MCF 10A (cell line): Measurements from ENCODE around the gene GLOD4. TPM values are rescaled to one million over a fixed set of nuclear protein-coding genes. Genes with fewer than 3 reads are reported as not detected.

ENCODE experiments used
- BruUV-seq: library from RNA; stranded (reverse); fragments of 400-500 nt; replicated peaks from 2 replicates; lab custom pipeline; 2021; lab: Mats Ljungman, UMichigan
- CTCF ChIA-PET: fragments of 300-600 bp; sonication (Branson Sonifier 250); formaldehyde crosslinking; extraction: SDS; loops from one replicate; lab custom pipeline; 2021; ENCODE audit warnings: antibody characterized with exemption, inconsistent platforms; lab: Yijun Ruan, JAX
- POLR2A ChIA-PET: fragments of 300-600, 350-650 bp; sonication (Branson Sonifier 250); formaldehyde crosslinking; extraction: SDS; loops from one replicate; lab custom pipeline; 2020; ENCODE audit warnings: antibody characterized with exemption, inconsistent platforms; lab: Yijun Ruan, JAX
- DNase-seq: peaks from one replicate; pipeline ENCODE4 v3.0.0-alpha.2; 2018; ENCODE audit not compliant: unreplicated experiment
- H3K27ac Mint-ChIP-seq: one replicate; pipeline ENCODE4 v1.8.0; 2022; ENCODE audit warnings: mild to moderate bottlenecking, low read depth, mixed read lengths; ENCODE audit not compliant: unreplicated experiment
- H3K27me3 Mint-ChIP-seq: one replicate; pipeline ENCODE4 v1.8.0; 2022; ENCODE audit warnings: mixed read lengths; ENCODE audit not compliant: insufficient read depth, unreplicated experiment
- H3K36me3 Mint-ChIP-seq: one replicate; pipeline ENCODE4 v1.8.0; 2022; ENCODE audit warnings: mild to moderate bottlenecking, moderate library complexity, mixed read lengths; ENCODE audit not compliant: insufficient read depth, unreplicated experiment
- H3K4me1 Mint-ChIP-seq: one replicate; pipeline ENCODE4 v1.8.0; 2022; ENCODE audit warnings: mixed read lengths; ENCODE audit not compliant: insufficient read depth, unreplicated experiment
- H3K4me3 Mint-ChIP-seq: one replicate; pipeline ENCODE4 v1.8.0; 2022; ENCODE audit warnings: mild to moderate bottlenecking, moderate library complexity, mixed read lengths; ENCODE audit not compliant: unreplicated experiment
- H3K9me3 Mint-ChIP-seq: one replicate; pipeline ENCODE4 v1.8.0; 2022; ENCODE audit warnings: mixed read lengths; ENCODE audit not compliant: unreplicated experiment
- CTCF ChIP-seq: fragments of 200-600 bp; IDR thresholded peaks from one replicate; pipeline ENCODE4 v1.8.0; 2022; ENCODE audit warnings: antibody characterized with exemption, mild to moderate bottlenecking; ENCODE audit not compliant: unreplicated experiment
- intact Hi-C: fragments of 100-400 bp; cut with micrococcal nuclease; formaldehyde crosslinking; loops from 2 replicates; pipeline ENCODE4 v1.14.1; 2022
- total RNA-seq: library from RNA; stranded (reverse); gene quantifications from 2 replicates; pipeline ENCODE4 v1.2.3, GENCODE V29; 2022

GLOD4 gene
- total RNA-seq, 1 experiment from 2014 or later: 62.6 TPM

- TF ChIP-seq CTCF: no peak
- H3K4me3 Mint-ChIP-seq: no peak overlapping the region
- peaks cover 21% of the 10 kb centered on the region for H3K36me3 Mint-ChIP-seq
- intact Hi-C loops: no loop called here
- H3K27ac Mint-ChIP-seq: no peak overlapping the region
- no peaks in the 10 kb centered on the region for H3K9me3 Mint-ChIP-seq
- H3K4me1 Mint-ChIP-seq: no peaks in the 10 kb centered on the region
- ChIA-PET CTCF (interaction anchor here (0.6 to 1.5 kb wide), 2 partner anchors 9 to 168 kb away, joined by 3 to 4 read pairs; no protein-coding TSS in a partner anchor), POLR2A (no interaction called here)
- no peak for DNase-seq
- H3K27me3 Mint-ChIP-seq: no peaks in the 10 kb centered on the region
- BruUV-seq: no TSS peak
Measured at GRCh38 chr17:804541-805435, 22.7 kb upstream of the GLOD4 start.

GRCh38 chr17:802901-803881, 21.1 kb upstream of the GLOD4 start:
- ChIA-PET POLR2A (no interaction called here), CTCF (interaction anchor here (1.5 kb wide), 1 partner anchor 7 kb away, joined by 4 read pairs; no protein-coding TSS in a partner anchor)
- no peak for TF ChIP-seq CTCF
- no peaks in the 10 kb centered on the region for H3K27me3 Mint-ChIP-seq
- H3K9me3 Mint-ChIP-seq: no peaks in the 10 kb centered on the region
- H3K27ac Mint-ChIP-seq: no peak overlapping the region
- no peaks in the 10 kb centered on the region for H3K4me1 Mint-ChIP-seq
- H3K4me3 Mint-ChIP-seq: no peak overlapping the region
- no peak for DNase-seq
- H3K36me3 Mint-ChIP-seq: peaks cover 28% of the 10 kb centered on the region
- intact Hi-C loops: no loop called here
- no TSS peak for BruUV-seq

- ChIA-PET CTCF (interaction anchor here (1.3 kb wide), 1 partner anchor 179 kb away, joined by 7 read pairs; no protein-coding TSS in a partner anchor), POLR2A (no interaction called here)
- BruUV-seq: no TSS peak
- intact Hi-C loops: no loop called here
- H3K9me3 Mint-ChIP-seq: no peaks in the 10 kb centered on the region
- no peaks in the 10 kb centered on the region for H3K4me1 Mint-ChIP-seq
- H3K4me3 Mint-ChIP-seq: no peak overlapping the region
- no peaks in the 10 kb centered on the region for H3K27me3 Mint-ChIP-seq
- no peak overlapping the region for H3K27ac Mint-ChIP-seq
- H3K36me3 Mint-ChIP-seq: peaks cover 28% of the 10 kb centered on the region
- TF ChIP-seq CTCF: no peak
- no peak for DNase-seq
Measured at GRCh38 chr17:802481-802880, 20.4 kb upstream of the GLOD4 start.
